Natural killer cell (primary cell): ENCODE measurements around the gene RTKN. TPM values are rescaled to one million over a fixed set of nuclear protein-coding genes. Genes with fewer than 3 reads are reported as not detected.

Experiments used
- ATAC-seq, 3 donors: fragments of 150-1000 bp in 2 of 3; fragments of 200-7000 bp in 1 of 3; cut with Tn5 transposase; 1 replicate in 1 of 3; 2 replicates in 2 of 3; pipeline ENCODE4 v1.10.0; 2021; ENCODE audit warnings: mild to moderate bottlenecking in 2 of 3, moderate library complexity in 2 of 3
- DNase-seq, 2 donors: peaks; one replicate each; pipeline versions ENCODE4 v3.0.0 to v3.0.0-alpha.2; 2013 to 2021; ENCODE audit warnings: mixed read lengths in 1 of 2
- H3K27ac ChIP-seq: one replicate; pipeline ENCODE4 v1.5.1; 2013; ENCODE audit warnings: mild to moderate bottlenecking, low read length
- H3K27me3 ChIP-seq: one replicate; pipeline ENCODE4 v1.6.1; 2013; ENCODE audit warnings: low read length; ENCODE audit not compliant: control insufficient read depth, insufficient read depth
- H3K36me3 ChIP-seq: one replicate; pipeline ENCODE4 v1.6.1; 2013; ENCODE audit warnings: low read length; ENCODE audit not compliant: control insufficient read depth, insufficient read depth
- H3K4me1 ChIP-seq: one replicate; pipeline ENCODE4 v1.6.1; 2013; ENCODE audit warnings: low read length; ENCODE audit not compliant: control insufficient read depth, insufficient read depth
- H3K4me3 ChIP-seq: one replicate; pipeline ENCODE4 v1.5.1; 2013; ENCODE audit warnings: low read length
- H3K9me3 ChIP-seq: one replicate; pipeline ENCODE4 v1.6.1; 2013; ENCODE audit warnings: low read length; ENCODE audit not compliant: control insufficient read depth, insufficient read depth
- H3K27ac Mint-ChIP-seq, 2 donors: one replicate each; pipeline ENCODE4 v1.8.0; 2022; ENCODE audit warnings: mild to moderate bottlenecking in 2 of 2, mixed read lengths in 2 of 2, moderate library complexity in 1 of 2
- H3K27me3 Mint-ChIP-seq, 2 donors: one replicate each; pipeline ENCODE4 v1.8.0; 2022; ENCODE audit warnings: low read depth in 2 of 2, mixed read lengths in 2 of 2
- H3K36me3 Mint-ChIP-seq: one replicate; pipeline ENCODE4 v1.8.0; 2022; ENCODE audit warnings: mixed read lengths
- H3K4me1 Mint-ChIP-seq, 2 donors: one replicate each; pipeline ENCODE4 v1.8.0; 2022; ENCODE audit warnings: mixed read lengths in 2 of 2
- H3K4me3 Mint-ChIP-seq: one replicate; pipeline ENCODE4 v1.8.0; 2022; ENCODE audit warnings: mild to moderate bottlenecking, moderate library complexity, mixed read lengths
- H3K9me3 Mint-ChIP-seq, 2 donors: one replicate each; pipeline ENCODE4 v1.8.0; 2022; ENCODE audit warnings: mixed read lengths in 2 of 2
- WGBS: methylation state at CpG from one replicate; pipeline ENCODE4 v1.1.7; 2013; ENCODE audit warnings: missing lambda C conversion rate; ENCODE audit not compliant: insufficient coverage; 5-methylcytosine and 5-hydroxymethylcytosine counted together
- intact Hi-C: fragments of 100-400 bp; cut with micrococcal nuclease; formaldehyde crosslinking; loops from one replicate; pipeline ENCODE4 v1.14.2; 2022
- total RNA-seq, 4 donors: library from RNA; stranded (reverse); fragments of 120-200 nt in 1 of 4; gene quantifications; one replicate each; pipeline versions ENCODE4 v1.2.3 to v1.2.4, GENCODE V29; 2013 to 2022
- TF ChIP-seq, protein P1 (sequence below): fragments of 200-600 bp; IDR thresholded peaks from one replicate; pipeline ENCODE4 v1.8.0; 2022; ENCODE audit warnings: antibody characterized with exemption

Gene RTKN
- total RNA-seq, 3 donors from 2014 or later (not counting 1 experiment from before 2014, with no cell fraction given), result 11.0 to 26.5 (median 15.1) TPM

DNA sequence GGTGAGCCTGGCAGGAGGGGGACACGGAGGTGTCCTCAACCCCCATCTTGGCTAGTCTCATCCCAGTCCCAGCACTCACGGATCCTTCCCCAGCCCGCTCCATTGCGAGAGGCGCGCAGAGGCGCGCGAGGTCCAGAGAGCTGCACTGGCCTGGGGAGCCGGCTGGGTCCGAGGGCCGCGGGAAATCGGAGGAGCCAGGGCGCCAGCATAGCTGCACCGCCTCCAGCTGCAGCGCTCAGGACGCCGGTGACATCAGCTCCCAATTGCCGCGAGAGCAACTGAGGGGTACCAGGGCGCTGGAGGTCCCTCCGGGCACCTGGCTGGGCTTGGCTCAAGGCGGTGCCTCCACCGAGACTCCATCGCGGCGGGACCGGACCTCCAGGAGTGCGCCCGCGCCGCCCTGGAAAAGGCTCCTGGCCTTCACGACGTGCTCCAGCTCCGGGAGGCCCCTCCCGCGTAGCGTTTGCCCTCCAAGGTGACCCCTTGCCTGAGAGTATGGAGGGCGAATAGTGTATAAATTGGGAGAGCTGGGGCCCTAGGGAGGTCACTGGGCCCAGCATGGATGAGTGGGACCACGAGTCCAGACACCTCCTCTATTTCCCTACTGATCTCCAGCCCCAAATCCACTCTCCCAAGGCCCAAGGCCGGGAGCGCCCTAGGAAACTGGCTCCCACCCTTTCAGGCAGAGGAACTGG is 5.5 kb downstream of the RTKN start:
- Mint-ChIP-seq H3K27ac (no peak overlapping the region), H3K36me3 (no peaks in the 10 kb centered on the region), H3K9me3 (no peaks in the 10 kb centered on the region), H3K4me1 (peaks cover 22 to 32% of the 10 kb centered on the region in 2 donors), H3K27me3 (peaks cover 0 to 5% of the 10 kb centered on the region in 2 donors), H3K4me3 (no peak overlapping the region)
- TF ChIP-seq, protein P1, sequence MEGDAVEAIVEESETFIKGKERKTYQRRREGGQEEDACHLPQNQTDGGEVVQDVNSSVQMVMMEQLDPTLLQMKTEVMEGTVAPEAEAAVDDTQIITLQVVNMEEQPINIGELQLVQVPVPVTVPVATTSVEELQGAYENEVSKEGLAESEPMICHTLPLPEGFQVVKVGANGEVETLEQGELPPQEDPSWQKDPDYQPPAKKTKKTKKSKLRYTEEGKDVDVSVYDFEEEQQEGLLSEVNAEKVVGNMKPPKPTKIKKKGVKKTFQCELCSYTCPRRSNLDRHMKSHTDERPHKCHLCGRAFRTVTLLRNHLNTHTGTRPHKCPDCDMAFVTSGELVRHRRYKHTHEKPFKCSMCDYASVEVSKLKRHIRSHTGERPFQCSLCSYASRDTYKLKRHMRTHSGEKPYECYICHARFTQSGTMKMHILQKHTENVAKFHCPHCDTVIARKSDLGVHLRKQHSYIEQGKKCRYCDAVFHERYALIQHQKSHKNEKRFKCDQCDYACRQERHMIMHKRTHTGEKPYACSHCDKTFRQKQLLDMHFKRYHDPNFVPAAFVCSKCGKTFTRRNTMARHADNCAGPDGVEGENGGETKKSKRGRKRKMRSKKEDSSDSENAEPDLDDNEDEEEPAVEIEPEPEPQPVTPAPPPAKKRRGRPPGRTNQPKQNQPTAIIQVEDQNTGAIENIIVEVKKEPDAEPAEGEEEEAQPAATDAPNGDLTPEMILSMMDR, result no peak
- intact Hi-C loops, result no loop called here
- H3K27ac ChIP-seq, result no peak overlapping the region
- H3K4me3 ChIP-seq, result no peak overlapping the region
- H3K36me3 ChIP-seq, result no peaks in the 10 kb centered on the region
- H3K4me1 ChIP-seq, result peaks cover 21% of the 10 kb centered on the region
- ATAC-seq (no peak), DNase-seq (no peak)
- H3K27me3 ChIP-seq, result peaks cover 9% of the 10 kb centered on the region
- WGBS, result 93% methylated on average over 43 of the region's 43 CpGs
- no peaks in the 10 kb centered on the region for H3K9me3 ChIP-seq

GRCh38 chr2:74430502-74430901 is 11.2 kb downstream of the RTKN start:
- peaks cover 10% of the 10 kb centered on the region for H3K36me3 ChIP-seq
- no peak for ATAC-seq
- no peaks in the 10 kb centered on the region for H3K4me1 ChIP-seq
- H3K27ac ChIP-seq, result no peak overlapping the region
- Mint-ChIP-seq H3K27ac (no peak overlapping the region), H3K9me3 (no peaks in the 10 kb centered on the region), H3K4me3 (no peak overlapping the region), H3K4me1 (no peaks in the 10 kb centered on the region), H3K27me3 (no peaks in the 10 kb centered on the region), H3K36me3 (no peaks in the 10 kb centered on the region)
- WGBS, result 92% methylated on average over 11 of the region's 11 CpGs
- H3K9me3 ChIP-seq, result no peaks in the 10 kb centered on the region
- H3K4me3 ChIP-seq, result no peak overlapping the region
- H3K27me3 ChIP-seq, result no peaks in the 10 kb centered on the region
- DNase-seq, result no peak
- TF ChIP-seq, protein P1, result no peak
- intact Hi-C loops, result no loop called here

- H3K36me3 ChIP-seq, result peaks cover 11% of the 10 kb centered on the region
- no peaks in the 10 kb centered on the region for H3K4me1 ChIP-seq
- Mint-ChIP-seq H3K36me3 (no peaks in the 10 kb centered on the region), H3K9me3 (no peaks in the 10 kb centered on the region), H3K4me1 (no peaks in the 10 kb centered on the region), H3K27ac (no peak overlapping the region), H3K4me3 (no peak overlapping the region), H3K27me3 (no peaks in the 10 kb centered on the region)
- H3K27me3 ChIP-seq, result no peaks in the 10 kb centered on the region
- no peaks in the 10 kb centered on the region for H3K9me3 ChIP-seq
- TF ChIP-seq, protein P1, result no peak
- no peak for ATAC-seq
- WGBS, result 94% methylated on average over 17 of the region's 18 CpGs
- H3K27ac ChIP-seq, result no peak overlapping the region
- no peak overlapping the region for H3K4me3 ChIP-seq
- no peak for DNase-seq
- intact Hi-C loops, result no loop called here
These were observed 12.0 kb downstream of the RTKN start for GRCh38 chr2:74429487-74430451.
